GM23248 (cell line): ENCODE data around the gene RGCC. TPM values are rescaled to one million over a fixed set of nuclear protein-coding genes. Genes with fewer than 3 reads are reported as not detected.

ENCODE experiments used
- DNase-seq: peaks from one replicate; pipeline ENCODE4 v3.0.0-alpha.2; 2015
- H2AFZ ChIP-seq: fragments of 200-600 bp; sonication (generic); 2 replicates; pipeline ENCODE4 v1.6.1; 2016; ENCODE audit warnings: antibody characterized with exemption
- H3F3A ChIP-seq: fragments of 200-600 bp; sonication (generic); 2 replicates; pipeline ENCODE4 v1.6.1; 2016; ENCODE audit warnings: mild to moderate bottlenecking, antibody characterized with exemption, mixed run types; ENCODE audit not compliant: insufficient read depth
- H3K27ac ChIP-seq: fragments of 200-600 bp; sonication (generic); 2 replicates; pipeline ENCODE4 v1.5.1; 2016; ENCODE audit warnings: mild to moderate bottlenecking
- H3K27me3 ChIP-seq: fragments of 200-600 bp; sonication (generic); replicated peaks from 2 replicates; pipeline ENCODE4 v1.6.1; 2016; ENCODE audit warnings: mild to moderate bottlenecking; ENCODE audit not compliant: insufficient read depth
- H3K36me3 ChIP-seq: fragments of 200-600 bp; sonication (generic); 2 replicates; pipeline ENCODE4 v1.6.1; 2016; ENCODE audit warnings: low read depth, mild to moderate bottlenecking
- H3K4me1 ChIP-seq: fragments of 200-600 bp; sonication (generic); 2 replicates; pipeline ENCODE4 v1.6.1; 2016; ENCODE audit warnings: mild to moderate bottlenecking; ENCODE audit not compliant: insufficient read depth
- H3K4me2 ChIP-seq: fragments of 200-600 bp; sonication (generic); one replicate; pipeline ENCODE4 v1.6.1; 2016; ENCODE audit warnings: mild to moderate bottlenecking; ENCODE audit not compliant: unreplicated experiment
- H3K4me3 ChIP-seq: fragments of 200-600 bp; sonication (generic); 2 replicates; pipeline ENCODE4 v1.5.1; 2016; ENCODE audit warnings: mild to moderate bottlenecking
- H3K79me2 ChIP-seq: fragments of 200-600 bp; sonication (generic); 2 replicates; pipeline ENCODE4 v1.6.1; 2016; ENCODE audit warnings: mild to moderate bottlenecking; ENCODE audit not compliant: insufficient read depth
- H3K9ac ChIP-seq: fragments of 200-600 bp; sonication (generic); 2 replicates; pipeline ENCODE4 v1.6.1; 2016; ENCODE audit warnings: mild to moderate bottlenecking
- H3K9me2 ChIP-seq: fragments of 200-600 bp; sonication (generic); 2 replicates; pipeline ENCODE4 v1.6.1; 2016; ENCODE audit warnings: mixed run types, mild to moderate bottlenecking, moderate library complexity; ENCODE audit not compliant: insufficient read depth
- H3K9me3 ChIP-seq: fragments of 200-600 bp; sonication (generic); one replicate; pipeline ENCODE4 v1.6.1; 2017; ENCODE audit warnings: low read depth
- H4K20me1 ChIP-seq: fragments of 200-600 bp; sonication (generic); 2 replicates; pipeline ENCODE4 v1.6.0; 2016; ENCODE audit not compliant: insufficient read depth
- EZH2 ChIP-seq: fragments of 200-600 bp; sonication (generic); IDR thresholded peaks from 2 replicates; pipeline ENCODE4 v1.6.1; 2018; ENCODE audit warnings: antibody characterized with exemption, mild to moderate bottlenecking; ENCODE audit not compliant: insufficient read depth, poor library complexity, severe bottlenecking
- EZH2phosphoT487 ChIP-seq: fragments of 200-600 bp; sonication (generic); IDR thresholded peaks from 2 replicates; pipeline ENCODE4 v1.6.1; 2018; ENCODE audit warnings: antibody characterized with exemption, moderate library complexity, mild to moderate bottlenecking, low read depth; ENCODE audit not compliant: insufficient read depth
- WGBS, 2 experiments: methylation state at CpG; one replicate each; pipeline ENCODE4 v1.1.6; 2015 to 2017; ENCODE audit warnings: low lambda C conversion rate in 2 of 2, low coverage in 1 of 2; ENCODE audit errors: missing lambda C conversion rate in 2 of 2; 5-methylcytosine and 5-hydroxymethylcytosine counted together
- in situ Hi-C: fragments of 300-500 bp; cut with MboI; formaldehyde crosslinking; loops from 2 replicates; pipeline ENCODE4 v1.15.0; 2020
- polyA plus RNA-seq: library from polyadenylated mRNA; unstranded; fragments of >200 nt; fragmentation: Nextera tagmentation; extraction: Ambion mirVana; gene quantifications from 2 replicates; pipeline ENCODE4 v1.2.1, GENCODE V29; 2016
- total RNA-seq: library from RNA; depleted of rRNA; stranded (reverse); fragments of >200 nt; shearing (Covaris generic); gene quantifications from 2 replicates; pipeline ENCODE4 v1.2.3, GENCODE V29; 2014; rRNA removed

The RGCC gene, protein sequence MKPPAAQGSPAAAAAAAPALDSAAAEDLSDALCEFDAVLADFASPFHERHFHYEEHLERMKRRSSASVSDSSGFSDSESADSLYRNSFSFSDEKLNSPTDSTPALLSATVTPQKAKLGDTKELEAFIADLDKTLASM
- 22.6 and 40.6 TPM in 2 replicates for total RNA-seq
- 33.3 and 36.0 TPM in 2 replicates for polyA plus RNA-seq

DNA sequence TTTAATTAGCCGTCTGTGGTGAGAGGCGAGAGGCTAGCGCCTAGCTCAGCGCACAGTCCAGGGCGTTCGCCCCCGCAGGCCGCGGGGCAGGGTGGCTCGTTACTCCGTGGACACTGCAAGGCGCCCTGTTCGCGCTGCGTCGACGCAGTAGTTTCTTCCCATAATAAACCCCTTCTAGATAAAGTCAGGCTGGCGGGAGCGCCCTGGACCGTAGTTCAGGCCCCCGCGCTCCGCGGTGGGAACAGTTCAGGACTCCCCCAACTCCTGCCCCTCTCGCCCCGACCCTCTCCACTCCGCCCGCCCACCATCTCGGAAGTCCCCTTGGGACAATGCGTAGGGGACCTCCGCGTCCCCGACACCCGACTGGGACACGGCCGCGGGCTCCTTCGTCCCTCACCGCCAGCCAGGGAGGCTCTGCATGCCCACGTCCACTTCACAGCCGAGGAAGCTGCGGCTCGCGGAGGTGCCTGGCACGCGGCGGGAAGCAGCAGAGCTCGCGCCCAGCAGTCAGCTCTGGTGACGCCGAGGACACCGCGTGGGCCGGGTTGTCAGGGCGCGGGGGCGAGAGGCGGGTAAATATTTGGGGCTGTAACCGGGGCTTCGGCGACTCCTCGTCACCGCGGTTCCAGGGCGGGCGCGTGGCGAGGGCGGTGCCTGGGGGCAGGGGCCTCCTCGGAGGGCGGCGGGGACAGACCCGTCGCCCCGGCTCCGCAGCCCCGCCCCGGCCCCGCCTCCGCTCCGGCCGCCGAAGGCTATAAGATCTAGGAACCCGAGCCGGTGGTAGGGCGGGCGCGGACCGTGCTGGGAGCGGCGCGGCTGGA lies at the start of gene RGCC:
TSS of gene RGCC (plus strand) at position 783 of the 821 bp plus-strand sequence. CDS start 158 bp downstream, outside the sequence.
- no peaks in the 10 kb centered on the region for H3K9me2 ChIP-seq
- WGBS, 2 experiments, result 13 to 19% methylated on average over 49 to 58 of the region's 92 CpGs
- in situ Hi-C loops, result no loop called here
- no peaks in the 10 kb centered on the region for H3K4me1 ChIP-seq
- H3K36me3 ChIP-seq, result no peaks in the 10 kb centered on the region
- H3K9ac ChIP-seq, result peak within 1 kb of the TSS; percentile 89
- H3K79me2 ChIP-seq, result no peaks in the 10 kb centered on the region
- H3K27me3 ChIP-seq, result no peaks in the 10 kb centered on the region
- no peaks in the 10 kb centered on the region for H3K9me3 ChIP-seq
- H2AFZ ChIP-seq, result peak within 1 kb of the TSS; percentile 60
- H3F3A ChIP-seq, result peaks cover 10% of the 10 kb centered on the region; the same call in 1 of the 2 replicates
- H3K4me3 ChIP-seq, result peak within 1 kb of the TSS; percentile 73
- H4K20me1 ChIP-seq, result no peaks in the 10 kb centered on the region
- peak; percentile 91 for DNase-seq
- peak within 1 kb of the TSS; percentile 79 for H3K4me2 ChIP-seq
- H3K27ac ChIP-seq, result peak within 1 kb of the TSS; percentile 34; the same call in 1 of the 2 replicates
- no peak for TF ChIP-seq EZH2
- no peak for TF ChIP-seq EZH2phosphoT487

GRCh38 chr13:41408121-41408520 lies 49.2 kb upstream of the RGCC start:
- no peak for TF ChIP-seq EZH2
- no peak for TF ChIP-seq EZH2phosphoT487
- H3K79me2 ChIP-seq, result no peaks in the 10 kb centered on the region
- H4K20me1 ChIP-seq, result no peaks in the 10 kb centered on the region
- in situ Hi-C loops, result no loop called here
- H3K27me3 ChIP-seq, result no peaks in the 10 kb centered on the region
- H3K9me2 ChIP-seq, result no peaks in the 10 kb centered on the region
- H3K9me3 ChIP-seq, result no peaks in the 10 kb centered on the region
- peaks cover 4% of the 10 kb centered on the region; the same call in 1 of the 2 replicates for H3F3A ChIP-seq
- no peak overlapping the region for H3K9ac ChIP-seq
- H3K36me3 ChIP-seq, result no peaks in the 10 kb centered on the region
- H2AFZ ChIP-seq, result no peak overlapping the region
- H3K27ac ChIP-seq, result no peak overlapping the region
- DNase-seq, result peak; percentile 35
- no peak overlapping the region for H3K4me2 ChIP-seq
- H3K4me3 ChIP-seq, result no peak overlapping the region
- no peaks in the 10 kb centered on the region for H3K4me1 ChIP-seq

DNA sequence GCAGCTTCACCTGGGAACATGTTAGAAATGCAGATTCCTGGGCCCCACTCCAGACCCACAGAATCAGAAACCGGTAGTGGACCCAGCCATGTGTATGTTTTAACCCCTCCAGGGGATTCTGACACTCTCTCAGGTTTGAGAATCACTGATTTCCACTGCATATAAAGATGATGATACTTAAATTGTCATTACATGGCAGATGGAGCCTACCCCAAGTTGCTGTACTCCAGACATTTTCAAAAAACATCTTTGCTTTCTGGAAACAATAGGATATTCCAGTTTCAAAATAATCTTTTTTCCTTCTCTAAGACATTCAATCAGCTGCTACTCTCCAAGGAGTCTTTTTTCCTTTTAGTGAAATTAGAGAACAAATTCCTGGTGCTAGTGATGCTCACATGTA lies 48.6 kb upstream of the RGCC start:
- no peaks in the 10 kb centered on the region for H3K9me2 ChIP-seq
- in situ Hi-C loops, result no loop called here
- WGBS, 2 experiments, result 12 to 19% methylated on average over 1 of the region's 1 CpG

GRCh38 chr13:41409611-41410010 lies 47.7 kb upstream of the RGCC start:
- in situ Hi-C loops, result loop anchor here (5.0 kb wide), 1 partner anchor 243 kb away; no protein-coding TSS in a partner anchor
- 68 to 76% methylated on average over 2 of the region's 2 CpGs for WGBS, 2 experiments
- no peak for TF ChIP-seq EZH2
- no peak for TF ChIP-seq EZH2phosphoT487

More for the DNA sequence above, 48.6 kb upstream of the RGCC start:
- H3K36me3 ChIP-seq, result no peaks in the 10 kb centered on the region
- no peak overlapping the region for H3K4me2 ChIP-seq
- H3K79me2 ChIP-seq, result no peaks in the 10 kb centered on the region
- H2AFZ ChIP-seq, result no peak overlapping the region
- no peaks in the 10 kb centered on the region for H3K4me1 ChIP-seq
- no peaks in the 10 kb centered on the region for H3K27me3 ChIP-seq
- DNase-seq, result no peak
- H4K20me1 ChIP-seq, result no peaks in the 10 kb centered on the region
- H3K27ac ChIP-seq, result no peak overlapping the region
- no peak overlapping the region for H3K9ac ChIP-seq
- H3K4me3 ChIP-seq, result no peak overlapping the region
- H3K9me3 ChIP-seq, result no peaks in the 10 kb centered on the region
- peaks cover 4% of the 10 kb centered on the region; the same call in 1 of the 2 replicates for H3F3A ChIP-seq
- TF ChIP-seq EZH2phosphoT487 (no peak), EZH2 (no peak)

More at GRCh38 chr13:41409611-41410010, 47.7 kb upstream of the RGCC start:
- Histone ChIP-seq H4K20me1 (no peaks in the 10 kb centered on the region), H2AFZ (no peak overlapping the region), H3K4me3 (no peak overlapping the region), H3K79me2 (no peaks in the 10 kb centered on the region), H3F3A (peaks cover 4% of the 10 kb centered on the region; the same call in 1 of the 2 replicates), H3K4me2 (no peak overlapping the region), H3K9me2 (no peaks in the 10 kb centered on the region), H3K36me3 (no peaks in the 10 kb centered on the region), H3K27ac (no peak overlapping the region), H3K9ac (no peak overlapping the region), H3K27me3 (no peaks in the 10 kb centered on the region), H3K4me1 (no peaks in the 10 kb centered on the region), H3K9me3 (no peaks in the 10 kb centered on the region)
- DNase-seq, result no peak
